Keratinocyte (primary cell): ENCODE measurements around the gene SSNA1. TPM values are rescaled to one million over a fixed set of nuclear protein-coding genes. Genes with fewer than 3 reads are reported as not detected.

Experiments used
- DNase-seq: peaks from one replicate; pipeline ENCODE4 v3.0.0-alpha.2; 2011; ENCODE audit warnings: low read depth, missing footprints, low spot score
- FAIRE-seq: peaks from 2 replicates; lab custom pipeline; 2011; peaks lifted over from hg19 to GRCh38; lab: Jason Lieb, UNC
- H2AFZ ChIP-seq: 2 replicates; pipeline ENCODE4 v1.6.0; 2012; ENCODE audit warnings: low read length, control low read depth, inconsistent platforms; ENCODE audit not compliant: control insufficient read depth
- H3K27ac ChIP-seq: 2 replicates; pipeline ENCODE4 v1.5.1; 2011; ENCODE audit warnings: low read length; ENCODE audit not compliant: control insufficient read depth, insufficient read depth
- H3K27me3 ChIP-seq: 3 replicates; pipeline ENCODE4 v1.6.0; 2011; ENCODE audit warnings: low read length; ENCODE audit not compliant: control insufficient read depth, insufficient read depth; ENCODE audit errors: extremely low read depth
- H3K36me3 ChIP-seq, 2 experiments: 2 replicates in 1 of 2; 3 replicates in 1 of 2; pipeline ENCODE4 v1.5.1; 2011; ENCODE audit warnings: low read length in 2 of 2, mild to moderate bottlenecking in 1 of 2; ENCODE audit not compliant: control insufficient read depth in 2 of 2, insufficient read depth in 2 of 2; ENCODE audit errors: extremely low read depth in 1 of 2
- H3K4me1 ChIP-seq: 3 replicates; pipeline ENCODE4 v1.5.1; 2011; ENCODE audit warnings: low read length; ENCODE audit not compliant: control insufficient read depth, insufficient read depth; ENCODE audit errors: extremely low read depth
- H3K4me2 ChIP-seq: 3 replicates; pipeline ENCODE4 v1.6.0; 2011; ENCODE audit warnings: low read depth, low read length; ENCODE audit not compliant: control insufficient read depth, insufficient read depth; ENCODE audit errors: extremely low read depth
- H3K4me3 ChIP-seq, 3 experiments: fragments of 200-600 bp in 1 of 3; sonication (generic) in 1 of 3; 2 replicates in 2 of 3; 3 replicates in 1 of 3; pipeline ENCODE4 v1.5.1; 2011 to 2016; ENCODE audit warnings: low read length in 3 of 3, mild to moderate bottlenecking in 3 of 3, control low read depth in 2 of 3, inconsistent platforms in 1 of 3, low read depth in 1 of 3, mixed read lengths in 1 of 3, mixed run types in 1 of 3, moderate library complexity in 1 of 3; ENCODE audit not compliant: control insufficient read depth in 2 of 3, insufficient read depth in 2 of 3; ENCODE audit errors: extremely low read depth in 1 of 3
- H3K79me2 ChIP-seq: 2 replicates; pipeline ENCODE4 v1.6.0; 2012; ENCODE audit warnings: low read length; ENCODE audit not compliant: control insufficient read depth, insufficient read depth
- H3K9ac ChIP-seq: 3 replicates; pipeline ENCODE4 v1.6.0; 2011; ENCODE audit warnings: low read length; ENCODE audit not compliant: control insufficient read depth, insufficient read depth; ENCODE audit errors: extremely low read depth
- H3K9me1 ChIP-seq: 3 replicates; pipeline ENCODE4 v1.6.0; 2011; ENCODE audit warnings: low read length; ENCODE audit not compliant: control insufficient read depth, insufficient read depth; ENCODE audit errors: extremely low read depth
- H3K9me3 ChIP-seq: 2 replicates; pipeline ENCODE4 v1.5.1; 2012; ENCODE audit warnings: low read depth, low read length; ENCODE audit not compliant: control insufficient read depth
- H4K20me1 ChIP-seq: 3 replicates; pipeline ENCODE4 v1.6.0; 2011; ENCODE audit warnings: low read length; ENCODE audit not compliant: control insufficient read depth, insufficient read depth; ENCODE audit errors: extremely low read depth
- EZH2 ChIP-seq: IDR thresholded peaks from one replicate; pipeline ENCODE4 v1.6.1; 2012; ENCODE audit warnings: inconsistent platforms, mild to moderate bottlenecking, low read length, moderate library complexity
- dilution Hi-C: fragments of 300-500 bp; cut with MboI; formaldehyde crosslinking; loops from one replicate; pipeline ENCODE4 v1.7.0; 2020; ENCODE audit warnings: low sequenced_read_pairs; ENCODE audit not compliant: extremely low pct_ligation_motif_present
- polyA plus RNA-seq, 5 experiments: library from polyadenylated mRNA; depleted of rRNA in 3 of 5; stranded (reverse) in 3 of 5; stranded (forward) in 1 of 5; unstranded in 1 of 5; fragments of >200 nt; gene quantifications; 1 replicate in 1 of 5; 2 replicates in 3 of 5; 3 replicates in 1 of 5; pipeline versions ENCODE4 v1.2.1 to v1.2.3, GENCODE V29; 2011 to 2012; ENCODE audit warnings: missing spikeins in 2 of 5, low read depth in 1 of 5, low replicate concordance in 1 of 5
- TF ChIP-seq, protein P1 (sequence below), 3 experiments: IDR thresholded peaks in 1 of 3; conservative IDR thresholded peaks in 1 of 3; optimal IDR thresholded peaks in 1 of 3; 2 replicates in 2 of 3; 3 replicates in 1 of 3; pipeline versions ENCODE3 to v1.5.1; 2011; ENCODE audit warnings: low read length in 3 of 3, mild to moderate bottlenecking in 3 of 3, moderate library complexity in 2 of 3, control low read depth in 1 of 3, inconsistent platforms in 1 of 3; ENCODE audit not compliant: insufficient read depth in 2 of 3; ENCODE audit errors: extremely low read depth in 1 of 3

Gene SSNA1
- polyA plus RNA-seq, 1 donor (not counting 4 experiments of a cell fraction or from before 2014, with no cell fraction given), result 45.3 TPM

DNA sequence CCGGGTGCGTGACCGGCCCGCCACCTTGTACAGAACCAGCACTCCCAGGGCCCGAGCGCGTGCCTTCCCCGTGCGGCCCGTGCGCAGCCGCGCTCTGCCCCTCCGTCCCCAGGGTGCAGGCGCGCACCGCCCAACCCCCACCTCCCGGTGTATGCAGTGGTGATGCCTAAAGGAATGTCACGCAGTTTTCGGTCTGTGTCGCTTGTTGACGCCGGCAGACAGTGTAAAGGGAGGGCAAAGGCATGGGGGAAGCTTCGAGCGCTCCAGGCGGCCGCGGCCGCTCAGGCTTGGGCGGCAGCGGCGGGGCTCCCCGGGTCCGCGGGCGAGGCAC lies 19.9 kb upstream of the SSNA1 start:
- Histone ChIP-seq H3K27me3 (peaks cover 94% of the 10 kb centered on the region), H3K79me2 (no peaks in the 10 kb centered on the region), H3K36me3 (no peaks in the 10 kb centered on the region), H3K9me3 (no peaks in the 10 kb centered on the region), H3K4me1 (no peaks in the 10 kb centered on the region), H2AFZ (no peak overlapping the region), H3K27ac (no peak overlapping the region), H3K9ac (no peak overlapping the region), H3K4me2 (peak overlapping the region; percentile 41), H3K9me1 (no peaks in the 10 kb centered on the region), H3K4me3 (peak overlapping the region in 1 of 3 experiments; percentile 5), H4K20me1 (peaks cover 4% of the 10 kb centered on the region)
- dilution Hi-C loops, result no loop called here
- DNase-seq, result no peak
- peak; percentile 59 for TF ChIP-seq EZH2
- TF ChIP-seq, protein P1, sequence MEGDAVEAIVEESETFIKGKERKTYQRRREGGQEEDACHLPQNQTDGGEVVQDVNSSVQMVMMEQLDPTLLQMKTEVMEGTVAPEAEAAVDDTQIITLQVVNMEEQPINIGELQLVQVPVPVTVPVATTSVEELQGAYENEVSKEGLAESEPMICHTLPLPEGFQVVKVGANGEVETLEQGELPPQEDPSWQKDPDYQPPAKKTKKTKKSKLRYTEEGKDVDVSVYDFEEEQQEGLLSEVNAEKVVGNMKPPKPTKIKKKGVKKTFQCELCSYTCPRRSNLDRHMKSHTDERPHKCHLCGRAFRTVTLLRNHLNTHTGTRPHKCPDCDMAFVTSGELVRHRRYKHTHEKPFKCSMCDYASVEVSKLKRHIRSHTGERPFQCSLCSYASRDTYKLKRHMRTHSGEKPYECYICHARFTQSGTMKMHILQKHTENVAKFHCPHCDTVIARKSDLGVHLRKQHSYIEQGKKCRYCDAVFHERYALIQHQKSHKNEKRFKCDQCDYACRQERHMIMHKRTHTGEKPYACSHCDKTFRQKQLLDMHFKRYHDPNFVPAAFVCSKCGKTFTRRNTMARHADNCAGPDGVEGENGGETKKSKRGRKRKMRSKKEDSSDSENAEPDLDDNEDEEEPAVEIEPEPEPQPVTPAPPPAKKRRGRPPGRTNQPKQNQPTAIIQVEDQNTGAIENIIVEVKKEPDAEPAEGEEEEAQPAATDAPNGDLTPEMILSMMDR (optimal IDR thresholded peaks at IDR 0.05 in 1 of 3, IDR thresholded peaks at IDR 0.05 in 1 of 3, conservative IDR thresholded peaks at IDR 0.05 in 1 of 3; ENCODE audit: extremely low read depth in 1 of 3, insufficient read depth in 2 of 3, low read length in 3 of 3), result no peak
- no peak for FAIRE-seq

DNA sequence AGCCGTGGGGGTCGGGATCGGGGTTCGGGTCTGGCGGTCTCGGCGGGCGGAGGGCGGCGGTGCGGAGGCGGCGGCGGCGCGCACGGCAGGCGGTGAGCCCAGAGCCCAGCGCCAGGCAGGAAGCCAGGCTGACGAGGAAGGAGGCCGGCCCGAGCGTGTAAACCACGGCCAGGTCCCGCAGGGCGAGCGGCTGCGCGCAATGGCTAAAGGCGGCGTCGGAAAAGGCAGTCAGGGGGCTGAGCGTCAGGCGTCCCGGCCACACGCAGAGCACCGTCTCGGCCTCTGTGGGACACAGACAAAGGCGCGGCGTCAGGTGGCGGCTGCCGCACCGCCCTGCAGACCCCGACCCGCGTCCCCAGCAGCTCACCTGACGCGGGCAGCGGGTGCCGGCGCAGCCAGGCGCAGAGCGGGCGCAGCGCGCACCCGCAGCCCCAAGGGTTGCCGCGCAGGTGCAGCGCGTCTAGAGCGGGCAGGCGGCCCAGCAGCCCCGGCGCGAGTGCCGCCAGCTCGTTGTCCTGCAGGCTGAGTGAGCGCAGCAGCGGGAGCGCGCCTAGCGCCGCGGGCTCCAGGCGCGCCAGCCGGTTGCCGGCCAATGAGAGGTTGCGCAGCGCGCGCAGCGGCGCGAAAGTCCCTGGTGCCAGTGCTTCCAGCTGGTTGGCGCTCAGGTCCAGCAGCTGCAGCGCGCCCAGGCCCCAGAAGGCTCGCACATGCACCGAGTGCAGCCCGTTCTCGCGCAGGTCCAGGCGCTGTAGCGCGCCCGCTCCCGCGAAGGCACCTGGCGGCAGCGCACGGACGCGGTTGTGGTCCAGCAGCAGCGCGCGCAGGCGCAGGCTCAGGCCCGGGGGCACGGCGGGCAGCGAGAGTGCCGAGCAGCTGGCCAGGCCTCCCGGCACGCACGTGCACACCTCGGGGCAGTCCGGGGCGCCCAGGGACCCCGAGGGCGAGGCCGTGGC lies 19.3 kb upstream of the SSNA1 start:
- H3K36me3 ChIP-seq, result no peaks in the 10 kb centered on the region
- H3K4me1 ChIP-seq, result no peaks in the 10 kb centered on the region
- H3K9ac ChIP-seq, result no peak overlapping the region

More for the DNA sequence above, 19.3 kb upstream of the SSNA1 start:
- H3K4me2 ChIP-seq, result peak overlapping the region; percentile 41
- H3K27me3 ChIP-seq, result peaks cover 96% of the 10 kb centered on the region
- no peaks in the 10 kb centered on the region for H3K9me1 ChIP-seq
- no peak for FAIRE-seq
- H3K9me3 ChIP-seq, result no peaks in the 10 kb centered on the region
- H3K27ac ChIP-seq, result no peak overlapping the region
- TF ChIP-seq, protein P1 (optimal IDR thresholded peaks at IDR 0.05 in 1 of 3, IDR thresholded peaks at IDR 0.05 in 1 of 3, conservative IDR thresholded peaks at IDR 0.05 in 1 of 3; ENCODE audit: extremely low read depth in 1 of 3, insufficient read depth in 2 of 3, low read length in 3 of 3), result no peak
- peak; percentile 97 for TF ChIP-seq EZH2
- DNase-seq, result no peak
- peak overlapping the region in 1 of 3 experiments; percentile 5 for H3K4me3 ChIP-seq
- H2AFZ ChIP-seq, result no peak overlapping the region
- no peaks in the 10 kb centered on the region for H3K79me2 ChIP-seq
- dilution Hi-C loops, result no loop called here
- peaks cover 6% of the 10 kb centered on the region for H4K20me1 ChIP-seq
